SK-N-SH (cell line): ENCODE data around the gene IL18BP. TPM values are rescaled to one million over a fixed set of nuclear protein-coding genes. Genes with fewer than 3 reads are reported as not detected.

Experiments
- CTCF ChIA-PET: fragments of 300-600, 350-600 bp; formaldehyde crosslinking; extraction: SDS; loops from one replicate; lab custom pipeline; 2021; lab: Yijun Ruan, JAX
- POLR2A ChIA-PET: fragments of 350-600 bp; sonication (Branson Sonifier 250); formaldehyde crosslinking; extraction: SDS; loops from one replicate; lab custom pipeline; 2020; ENCODE audit warnings: antibody characterized with exemption, inconsistent platforms; lab: Yijun Ruan, JAX
- DNase-seq: peaks from one replicate; pipeline ENCODE4 v3.0.0; 2012
- H2AFZ ChIP-seq: fragments of 200-600 bp; sonication (generic); 2 replicates; pipeline ENCODE4 v1.8.1; 2016; ENCODE audit warnings: antibody characterized with exemption, mild to moderate bottlenecking, low read depth
- H3F3A ChIP-seq: fragments of 200-600 bp; sonication (generic); replicated peaks from 2 replicates; pipeline ENCODE3; 2016; ENCODE audit warnings: antibody characterized with exemption, mild to moderate bottlenecking; ENCODE audit not compliant: insufficient read depth
- H3K27ac ChIP-seq, 2 experiments: fragments of 200-500 bp in 1 of 2; fragments of 200-600 bp in 1 of 2; sonication (Bioruptor generic) in 1 of 2; sonication (generic), shearing (Covaris generic) in 1 of 2; 2 replicates each; pipeline versions ENCODE4 v1.5.1 to v1.6.1; 2014 to 2016; ENCODE audit warnings: low read depth in 2 of 2, inconsistent platforms in 1 of 2, low read length in 1 of 2, mild to moderate bottlenecking in 1 of 2, mixed read lengths in 1 of 2
- H3K27me3 ChIP-seq: fragments of 200-600 bp; sonication (generic), shearing (Covaris generic); 2 replicates; pipeline ENCODE4 v1.6.1; 2016; ENCODE audit warnings: mixed run types; ENCODE audit not compliant: insufficient read depth
- H3K36me3 ChIP-seq, 2 experiments: fragments of 200-500 bp in 1 of 2; fragments of 200-600 bp in 1 of 2; sonication (Bioruptor generic) in 1 of 2; sonication (generic) in 1 of 2; replicated peaks in 1 of 2; 2 replicates each; pipeline versions ENCODE3 to v1.5.1; 2014 to 2016; ENCODE audit warnings: low read length in 1 of 2, mild to moderate bottlenecking in 1 of 2; ENCODE audit not compliant: insufficient read depth in 2 of 2, control insufficient read depth in 1 of 2
- H3K4me1 ChIP-seq, 2 experiments: fragments of 200-500 bp in 1 of 2; fragments of 200-600 bp in 1 of 2; sonication (Bioruptor generic) in 1 of 2; sonication (generic), shearing (Covaris generic) in 1 of 2; 2 replicates each; pipeline versions ENCODE4 v1.5.1 to v1.6.1; 2014 to 2016; ENCODE audit warnings: low read depth in 1 of 2, low read length in 1 of 2, mixed run types in 1 of 2; ENCODE audit not compliant: insufficient read depth in 2 of 2, control insufficient read depth in 1 of 2
- H3K4me2 ChIP-seq: fragments of 200-600 bp; sonication (generic), shearing (Covaris generic); 2 replicates; pipeline ENCODE4 v1.6.1; 2017; ENCODE audit warnings: mixed run types
- H3K4me3 ChIP-seq, 2 experiments: fragments of 200-500 bp in 1 of 2; fragments of 200-600 bp in 1 of 2; sonication (Bioruptor generic) in 1 of 2; sonication (generic), shearing (Covaris generic) in 1 of 2; 2 replicates each; pipeline versions ENCODE4 v1.5.1 to v1.8.1; 2014 to 2016; ENCODE audit warnings: low read depth in 2 of 2, inconsistent platforms in 1 of 2, low read length in 1 of 2, mild to moderate bottlenecking in 1 of 2, mixed read lengths in 1 of 2, moderate library complexity in 1 of 2
- H3K79me2 ChIP-seq: fragments of 200-600 bp; sonication (generic); 2 replicates; pipeline ENCODE4 v1.8.1; 2017; ENCODE audit warnings: mild to moderate bottlenecking; ENCODE audit not compliant: insufficient read depth
- H3K9ac ChIP-seq: fragments of 200-600 bp; sonication (generic); 2 replicates; pipeline ENCODE4 v1.6.1; 2017; ENCODE audit warnings: mixed run types
- H3K9me2 ChIP-seq: fragments of 200-600 bp; sonication (generic); 2 replicates; pipeline ENCODE4 v1.6.1; 2017; ENCODE audit warnings: mixed run types
- H3K9me3 ChIP-seq: fragments of 200-600 bp; sonication (generic); 2 replicates; pipeline ENCODE4 v1.6.1; 2017; ENCODE audit warnings: mixed run types, mild to moderate bottlenecking, moderate library complexity
- H4K20me1 ChIP-seq: fragments of 200-600 bp; sonication (generic); 2 replicates; pipeline ENCODE4 v1.6.1; 2017; ENCODE audit warnings: mild to moderate bottlenecking, mixed run types; ENCODE audit not compliant: insufficient read depth
- GABPA ChIP-seq: IDR thresholded peaks from 2 replicates; pipeline ENCODE4 v1.4.0; 2012; ENCODE audit warnings: low read depth, mild to moderate bottlenecking
- MAX ChIP-seq: IDR thresholded peaks from 2 replicates; pipeline ENCODE4 v1.4.0; 2012; ENCODE audit warnings: low read depth
- REST ChIP-seq: IDR thresholded peaks from 2 replicates; pipeline ENCODE4 v1.6.1; 2012; ENCODE audit warnings: mild to moderate bottlenecking, low read depth, low read length, moderate library complexity
- USF1 ChIP-seq: IDR thresholded peaks from 2 replicates; pipeline ENCODE4 v1.4.0; 2012; ENCODE audit warnings: low read depth, borderline replicate concordance
- ZBTB33 ChIP-seq: IDR thresholded peaks from 2 replicates; pipeline ENCODE4 v1.4.0; 2012; ENCODE audit warnings: low read depth, borderline replicate concordance
- WGBS: methylation state at CpG from one replicate; pipeline ENCODE4 v1.1.6; 2017; ENCODE audit warnings: low lambda C conversion rate; 5-methylcytosine and 5-hydroxymethylcytosine counted together
- polyA plus RNA-seq, 3 experiments: library from polyadenylated mRNA; depleted of rRNA; stranded (reverse); fragments of >200 nt; gene quantifications; 2 replicates each; pipeline ENCODE4 v1.2.3, GENCODE V29; 2012

Gene IL18BP
- polyA plus RNA-seq, 1 of the 3 experiments (the other 2 are of a cell fraction), result 5.0 TPM

- Histone ChIP-seq H3F3A (peaks cover 59% of the 10 kb centered on the region), H4K20me1 (peaks cover 45% of the 10 kb centered on the region), H3K27me3 (no peaks in the 10 kb centered on the region), H3K9ac (no peak overlapping the region), H3K27ac (peak overlapping the region in 1 of 2 experiments; percentile 50; a peak in 1 of 4 replicates), H3K9me2 (no peaks in the 10 kb centered on the region), H2AFZ (no peak overlapping the region), H3K79me2 (no peaks in the 10 kb centered on the region), H3K4me2 (no peak overlapping the region), H3K4me1 (no peaks in the 10 kb centered on the region; a peak in 1 of 4 replicates), H3K9me3 (no peaks in the 10 kb centered on the region), H3K4me3 (no peak overlapping the region), H3K36me3 (peaks cover 38 to 95% of the 10 kb centered on the region in 2 experiments)
- DNase-seq, result no peak
- TF ChIP-seq USF1 (no peak), ZBTB33 (no peak), GABPA (no peak), MAX (no peak), REST (no peak)
- ChIA-PET CTCF (interaction anchor here (0.8 to 2.8 kb wide), 10 partner anchors 9 to 429 kb away, joined by 3 to 11 read pairs (median 4); partner anchors contain the start of gene CLPB), POLR2A (interaction anchor here (1.0 to 2.4 kb wide), 3 partner anchors 9 to 13 kb away, joined by 3 to 7 read pairs (median 4); no protein-coding TSS in a partner anchor)
- 91% methylated on average over 18 of the region's 20 CpGs for WGBS
Observed at GRCh38 chr11:72005347-72006260, 6.9 kb downstream of the IL18BP start.
